Measurements from ENCODE around the gene G2E3. TPM values are rescaled to one million over a fixed set of nuclear protein-coding genes. Genes with fewer than 3 reads are reported as not detected.
"Not testable (repeated sequence)": the region's sequence is repeated elsewhere in the genome, so short reads cannot be mapped to it uniquely, and the experiment has no call there.

Gene G2E3
- total RNA-seq, 1 donor from 2014 or later = 14.7 TPM

DNA sequence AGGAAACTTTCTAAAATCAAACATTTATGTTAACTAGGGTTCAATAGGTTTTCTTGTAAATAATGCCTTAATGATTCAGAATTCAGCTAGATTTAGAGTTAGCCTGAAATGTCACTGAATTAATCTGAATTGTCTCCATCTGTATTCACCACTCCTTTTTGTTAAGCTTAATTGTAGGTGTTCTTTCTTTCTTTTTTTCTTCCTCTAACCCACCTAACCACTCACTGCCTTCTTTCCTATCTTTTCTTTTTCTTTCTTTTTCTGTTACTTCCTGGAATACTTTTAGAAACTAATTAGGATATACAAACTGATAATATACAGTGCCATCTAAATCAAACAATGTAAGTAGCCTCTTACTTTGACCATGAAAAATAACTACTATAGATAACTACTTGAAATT is 29.9 kb downstream of the G2E3 start:
- Mint-ChIP-seq H3K4me3 (ENCODE audit: unreplicated experiment) (no peak overlapping the region), H3K36me3 (ENCODE audit: low read depth) (peaks cover 15% of the 10 kb centered on the region), H3K9me3 (ENCODE audit: low read depth) (peaks cover 15% of the 10 kb centered on the region), H3K27ac (ENCODE audit: unreplicated experiment) (no peak overlapping the region), H3K27me3 (ENCODE audit: low read depth) (no peaks in the 10 kb centered on the region), H3K4me1 (ENCODE audit: low read depth) (no peaks in the 10 kb centered on the region)
- TF ChIP-seq, protein P1, sequence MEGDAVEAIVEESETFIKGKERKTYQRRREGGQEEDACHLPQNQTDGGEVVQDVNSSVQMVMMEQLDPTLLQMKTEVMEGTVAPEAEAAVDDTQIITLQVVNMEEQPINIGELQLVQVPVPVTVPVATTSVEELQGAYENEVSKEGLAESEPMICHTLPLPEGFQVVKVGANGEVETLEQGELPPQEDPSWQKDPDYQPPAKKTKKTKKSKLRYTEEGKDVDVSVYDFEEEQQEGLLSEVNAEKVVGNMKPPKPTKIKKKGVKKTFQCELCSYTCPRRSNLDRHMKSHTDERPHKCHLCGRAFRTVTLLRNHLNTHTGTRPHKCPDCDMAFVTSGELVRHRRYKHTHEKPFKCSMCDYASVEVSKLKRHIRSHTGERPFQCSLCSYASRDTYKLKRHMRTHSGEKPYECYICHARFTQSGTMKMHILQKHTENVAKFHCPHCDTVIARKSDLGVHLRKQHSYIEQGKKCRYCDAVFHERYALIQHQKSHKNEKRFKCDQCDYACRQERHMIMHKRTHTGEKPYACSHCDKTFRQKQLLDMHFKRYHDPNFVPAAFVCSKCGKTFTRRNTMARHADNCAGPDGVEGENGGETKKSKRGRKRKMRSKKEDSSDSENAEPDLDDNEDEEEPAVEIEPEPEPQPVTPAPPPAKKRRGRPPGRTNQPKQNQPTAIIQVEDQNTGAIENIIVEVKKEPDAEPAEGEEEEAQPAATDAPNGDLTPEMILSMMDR (IDR thresholded peaks at IDR 0.05) = no peak
- no peak for DNase-seq (ENCODE audit: low spot score)

DNA sequence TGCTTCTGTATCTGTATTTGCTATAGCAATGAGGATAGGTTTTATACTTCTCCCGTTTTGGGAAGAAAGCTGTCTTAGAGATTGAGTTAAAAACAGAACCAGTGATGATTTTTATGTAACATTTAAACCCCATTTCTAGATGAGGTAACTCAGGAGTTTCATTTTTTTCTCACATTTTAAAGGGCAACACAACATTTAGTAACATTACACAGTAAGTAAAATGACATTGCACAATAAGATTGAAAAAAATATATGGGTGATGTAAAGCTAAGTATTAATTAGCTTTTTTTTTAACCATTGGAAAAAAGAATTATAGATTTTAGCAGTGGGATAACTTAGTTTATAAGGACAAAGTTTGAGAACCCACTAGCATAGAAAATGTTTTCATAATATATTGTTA is 38.0 kb downstream of the G2E3 start:
- Mint-ChIP-seq H3K27me3 (ENCODE audit: low read depth) (no peaks in the 10 kb centered on the region), H3K36me3 (ENCODE audit: low read depth) (peaks cover 11% of the 10 kb centered on the region), H3K9me3 (ENCODE audit: low read depth) (no peaks in the 10 kb centered on the region), H3K4me3 (ENCODE audit: unreplicated experiment) (no peak overlapping the region), H3K27ac (ENCODE audit: unreplicated experiment) (no peak overlapping the region), H3K4me1 (ENCODE audit: low read depth) (no peaks in the 10 kb centered on the region)
- DNase-seq (ENCODE audit: low spot score) = no peak
- TF ChIP-seq, protein P1 (IDR thresholded peaks at IDR 0.05) = no peak

DNA sequence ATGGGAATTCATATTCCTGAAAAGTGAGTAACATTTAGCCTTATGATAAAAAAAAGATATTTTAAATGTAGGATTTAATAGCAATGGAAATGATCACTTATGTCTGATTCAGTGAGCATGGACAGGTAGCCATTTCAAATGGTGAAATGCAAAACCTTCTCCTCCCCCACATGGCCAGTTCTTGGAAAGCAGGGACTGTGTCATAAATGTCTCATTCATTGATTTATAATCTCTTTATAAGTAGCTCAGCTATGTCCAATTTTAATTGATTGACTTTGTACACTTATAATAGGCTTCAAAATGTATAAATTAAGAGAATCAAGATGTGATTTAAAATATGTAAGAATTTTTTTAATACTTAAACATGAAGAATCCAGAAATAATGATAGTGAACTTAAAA is 38.5 kb downstream of the G2E3 start:
- H3K9me3 Mint-ChIP-seq (ENCODE audit: low read depth) = no peaks in the 10 kb centered on the region

DNA sequence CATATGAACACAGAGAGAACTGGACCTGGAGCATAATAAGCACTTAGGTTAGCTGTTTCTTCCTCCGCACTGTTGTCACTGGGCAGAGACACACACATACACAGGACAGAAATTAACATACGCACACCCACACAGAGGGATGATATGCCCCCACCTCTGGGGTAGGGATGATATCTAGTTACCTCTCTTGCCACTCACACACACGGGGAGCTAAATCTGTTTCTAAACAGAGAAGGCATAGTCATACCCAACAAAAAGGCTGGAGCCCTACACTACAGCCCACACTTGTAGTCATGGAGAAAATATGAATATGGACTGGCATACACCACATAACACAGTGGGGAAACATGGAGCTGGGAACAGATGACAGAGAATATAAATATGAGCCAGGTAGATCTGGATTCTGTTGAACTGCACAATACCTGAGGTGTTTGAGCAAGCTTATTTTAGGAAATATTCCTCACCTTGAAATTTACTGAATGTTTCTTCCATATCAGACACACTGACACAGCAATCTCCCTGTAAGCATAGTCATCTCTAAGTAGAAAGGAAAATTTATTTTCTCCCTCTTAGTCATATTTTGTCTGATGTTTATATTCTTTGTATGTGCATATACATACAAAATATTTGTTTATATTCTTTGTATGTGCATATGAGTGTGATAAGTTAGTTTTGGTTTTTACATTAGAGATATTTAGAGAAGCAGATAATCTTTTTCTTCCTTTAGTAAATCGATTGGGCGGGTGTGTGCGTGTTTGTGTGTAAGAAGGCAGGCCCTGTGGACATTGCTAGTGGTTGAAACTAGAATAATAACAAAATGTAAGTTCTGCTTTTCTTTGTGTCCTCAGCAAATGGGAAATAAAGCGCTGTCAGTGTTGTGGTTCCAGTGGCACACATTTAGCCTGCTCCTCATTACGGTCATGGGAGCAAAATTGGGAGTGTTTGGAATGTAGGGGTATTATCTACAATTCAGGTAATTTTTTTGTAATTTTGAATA is 42.3 kb downstream of the G2E3 start:
- H3K4me3 Mint-ChIP-seq (ENCODE audit: unreplicated experiment) = no peak overlapping the region
- H3K27me3 Mint-ChIP-seq (ENCODE audit: low read depth) = no peaks in the 10 kb centered on the region
- H3K36me3 Mint-ChIP-seq (ENCODE audit: low read depth) = peaks cover 15% of the 10 kb centered on the region
- no peaks in the 10 kb centered on the region for H3K4me1 Mint-ChIP-seq (ENCODE audit: low read depth)
- TF ChIP-seq, protein P1 (IDR thresholded peaks at IDR 0.05) = no peak
- no peaks in the 10 kb centered on the region for H3K9me3 Mint-ChIP-seq (ENCODE audit: low read depth)
- no peak for DNase-seq (ENCODE audit: low spot score)
- H3K27ac Mint-ChIP-seq (ENCODE audit: unreplicated experiment) = no peak overlapping the region

More for the DNA sequence above, 38.5 kb downstream of the G2E3 start:
- Mint-ChIP-seq H3K4me3 (ENCODE audit: unreplicated experiment) (no peak overlapping the region), H3K27ac (ENCODE audit: unreplicated experiment) (no peak overlapping the region), H3K27me3 (ENCODE audit: low read depth) (no peaks in the 10 kb centered on the region), H3K4me1 (ENCODE audit: low read depth) (no peaks in the 10 kb centered on the region), H3K36me3 (ENCODE audit: low read depth) (peaks cover 11% of the 10 kb centered on the region)
- TF ChIP-seq, protein P1 (IDR thresholded peaks at IDR 0.05) = no peak
- DNase-seq (ENCODE audit: low spot score) = no peak

DNA sequence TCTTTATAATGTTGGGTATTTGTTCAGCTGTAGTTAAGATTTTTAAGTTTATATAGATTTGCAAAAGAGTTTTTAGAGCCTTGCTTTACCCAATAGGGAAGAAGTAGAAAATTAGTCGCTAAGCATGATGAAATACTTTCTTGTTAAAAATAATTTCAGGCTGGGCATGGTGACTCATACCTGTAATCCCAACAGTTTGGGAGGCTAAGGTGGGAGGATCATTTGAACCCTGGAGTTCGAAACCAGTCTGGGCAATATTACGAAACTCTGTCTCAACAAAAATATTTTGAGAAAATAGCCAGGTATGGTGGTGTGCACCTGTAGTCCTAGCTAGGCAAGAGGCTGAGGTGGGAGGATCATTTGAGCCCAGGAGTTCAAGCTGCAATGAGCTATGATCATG is 44.4 kb downstream of the G2E3 start:
- H3K36me3 Mint-ChIP-seq (ENCODE audit: low read depth) = peaks cover 17% of the 10 kb centered on the region
- TF ChIP-seq, protein P1 (IDR thresholded peaks at IDR 0.05) = no peak
- DNase-seq (ENCODE audit: low spot score) = no peak
- H3K4me1 Mint-ChIP-seq (ENCODE audit: low read depth) = peaks cover 3% of the 10 kb centered on the region
- H3K4me3 Mint-ChIP-seq (ENCODE audit: unreplicated experiment) = no peak overlapping the region
- H3K9me3 Mint-ChIP-seq (ENCODE audit: low read depth) = no peaks in the 10 kb centered on the region
- no peak overlapping the region for H3K27ac Mint-ChIP-seq (ENCODE audit: unreplicated experiment)
- no peaks in the 10 kb centered on the region for H3K27me3 Mint-ChIP-seq (ENCODE audit: low read depth)

DNA sequence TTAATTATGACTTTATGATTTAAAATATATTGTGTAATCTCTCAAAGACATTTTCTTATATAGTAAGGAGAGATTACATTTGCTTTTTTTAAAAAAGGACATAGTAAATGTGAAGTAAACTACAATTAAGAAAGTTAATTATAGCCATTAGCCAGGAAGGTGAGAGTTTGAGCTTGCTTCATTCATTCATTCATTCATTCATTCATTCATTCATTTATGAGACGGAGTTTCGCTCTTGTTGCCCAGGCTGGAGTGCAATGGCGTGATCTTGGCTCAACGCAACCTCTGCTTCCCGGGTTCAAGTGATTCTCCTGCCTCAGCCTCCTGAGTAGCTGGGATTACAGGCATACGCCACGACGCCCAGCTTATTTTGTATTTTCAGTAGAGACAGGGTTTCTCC is 45.7 kb downstream of the G2E3 start:
- Mint-ChIP-seq H3K4me1 (ENCODE audit: low read depth) (peaks cover 12% of the 10 kb centered on the region), H3K36me3 (ENCODE audit: low read depth) (peaks cover 15% of the 10 kb centered on the region)
- DNase-seq (ENCODE audit: low spot score); H3K27ac Mint-ChIP-seq (ENCODE audit: unreplicated experiment); H3K4me3 Mint-ChIP-seq (ENCODE audit: unreplicated experiment); H3K9me3 Mint-ChIP-seq (ENCODE audit: low read depth); H3K27me3 Mint-ChIP-seq (ENCODE audit: low read depth): not testable (repeated sequence)

All from chondrocyte (in vitro differentiated cells).